ENCODE measurements around the gene ETV6. TPM values are rescaled to one million over a fixed set of nuclear protein-coding genes. Genes with fewer than 3 reads are reported as not detected.
A peak's percentile ranks its signal among the peaks of the same experiment; 100 is the strongest.

Gene ETV6
- total and polyA plus RNA-seq, 2 of the 8 experiments (the other 6 are each of a cell fraction or from before 2014, with no cell fraction given), result 5.5 to 23.9 TPM

- H3K79me1 ChIP-seq (ENCODE audit: low read depth, low read length), result peaks cover 8% of the 10 kb centered on the region
- H4K20me1 ChIP-seq (replicated peaks in 1 of 2; ENCODE audit: control insufficient read depth in 1 of 2, insufficient read depth in 2 of 2, low read length in 2 of 2), result no peaks in the 10 kb centered on the region
- H4K91ac ChIP-seq (replicated peaks; ENCODE audit: insufficient read length, low read length), result no peak overlapping the region
- no peak for FAIRE-seq
- H2AFZ ChIP-seq (ENCODE audit: low read length), result no peak overlapping the region
- no peaks in the 10 kb centered on the region for H3K9me3 ChIP-seq (ENCODE audit: insufficient read depth in 2 of 2, low read depth in 1 of 2, low read length in 1 of 2)
- peak overlapping the region; percentile 25; the same call in 1 of the 2 replicates for H2AK5ac ChIP-seq (ENCODE audit: low read depth, low read length)
- no peak overlapping the region for H3K56ac ChIP-seq (replicated peaks; ENCODE audit: insufficient read length, low read depth, low read length)
- H4K5ac ChIP-seq (ENCODE audit: insufficient read length, low read depth, low read length), result no peak overlapping the region
- H3K27ac ChIP-seq (ENCODE audit: low read depth, low read length), result no peak overlapping the region
- H3K27me3 ChIP-seq (replicated peaks in 1 of 4; ENCODE audit: control insufficient read depth in 3 of 4, extremely low read depth in 1 of 4, insufficient read depth in 3 of 4, low read length in 3 of 4), result no peaks in the 10 kb centered on the region
- no peak overlapping the region for H2BK120ac ChIP-seq (replicated peaks; ENCODE audit: low read depth, low read length)
- H3K79me2 ChIP-seq (ENCODE audit: control insufficient read depth in 1 of 2, insufficient read depth in 2 of 2, low read length in 2 of 2), result peaks cover 14 to 71% of the 10 kb centered on the region in 2 experiments
- no peak overlapping the region for H2BK5ac ChIP-seq (ENCODE audit: low read depth, low read length)
- H3K18ac ChIP-seq (ENCODE audit: extremely low read depth, low read length), result no peak overlapping the region; the same call in 1 of the 2 replicates
- POLR2A ChIA-PET (ENCODE audit: partially characterized antibody), result interaction anchor here (0.5 kb wide), 1 partner anchor 359 kb away, joined by 3 read pairs; no protein-coding TSS in a partner anchor
- peaks cover 5 to 25% (median 12%) of the 10 kb centered on the region in 4 experiments for H3K4me1 ChIP-seq (replicated peaks in 1 of 4; ENCODE audit: control insufficient read depth in 3 of 4, insufficient read depth in 4 of 4, low read length in 3 of 4)
- H3K4me2 ChIP-seq (ENCODE audit: insufficient read depth in 1 of 2, low read depth in 2 of 2, low read length in 2 of 2), result peak overlapping the region; percentile 24 to 83
- peaks cover 6% of the 10 kb centered on the region for H3K23me2 ChIP-seq (ENCODE audit: low read depth, low read length)
- no peaks in the 10 kb centered on the region for H3K36me3 ChIP-seq (ENCODE audit: control insufficient read depth in 2 of 4, insufficient read depth in 4 of 4, low read length in 3 of 4)
- no peak overlapping the region for H3K4me3 ChIP-seq (ENCODE audit: extremely low read depth in 1 of 4, insufficient read depth in 2 of 4, low read depth in 3 of 4, low read length in 4 of 4)
- H3K9ac ChIP-seq (replicated peaks in 1 of 4; ENCODE audit: extremely low read depth in 1 of 4, low read depth in 3 of 4, low read length in 3 of 4), result no peak overlapping the region
- no peak overlapping the region for H4K8ac ChIP-seq (ENCODE audit: extremely low read depth, insufficient read depth, low read length)
- H3K14ac ChIP-seq (ENCODE audit: insufficient read length), result no peak overlapping the region
- H2BK20ac ChIP-seq (ENCODE audit: low read length), result no peak overlapping the region
- no peak overlapping the region for H3K4ac ChIP-seq (replicated peaks; ENCODE audit: insufficient read length, low read depth, low read length)
- H2BK12ac ChIP-seq (ENCODE audit: low read depth, low read length), result peak overlapping the region; percentile 11; the same call in 1 of the 2 replicates
- no peak overlapping the region for H2BK15ac ChIP-seq (ENCODE audit: low read length)
- CTCF ChIA-PET (ENCODE audit: partially characterized antibody), result no interaction called here
- no peak for DNase-seq (ENCODE audit: low read depth in 1 of 2, low spot score in 2 of 2)
- 78% methylated on average over 16 of the region's 16 CpGs; no CpG with 5 or more reads in 1 of the 2 experiments for WGBS, 2 experiments (ENCODE audit: extremely low coverage in 1 of 2, insufficient coverage in 1 of 2, insufficient read length in 1 of 2, insufficient replicate concordance in 2 of 2, low coverage in 1 of 2, low lambda C conversion rate in 2 of 2, missing lambda C conversion rate in 1 of 2)
- no peak overlapping the region for H3K23ac ChIP-seq (ENCODE audit: insufficient read length)
- TF ChIP-seq GABPA (IDR thresholded peaks at IDR 0.05; ENCODE audit: borderline replicate concordance, insufficient read depth, low read length), result no peak
- TF ChIP-seq TAF7 (optimal IDR thresholded peaks at IDR 0.05; ENCODE audit: borderline replicate concordance, low read depth, low read length), result no peak
- no peak for TF ChIP-seq POLR2A (IDR thresholded peaks at IDR 0.05; ENCODE audit: control extremely low read depth in 1 of 2, low read depth in 2 of 2, low read length in 2 of 2)
- TF ChIP-seq SP4 (IDR thresholded peaks at IDR 0.05; ENCODE audit: low read length), result no peak
- TF ChIP-seq HDAC2 (IDR thresholded peaks at IDR 0.05; ENCODE audit: borderline replicate concordance in 1 of 2, low read depth in 2 of 2, low read length in 2 of 2), result no peak
- TF ChIP-seq CBX8 (IDR thresholded peaks at IDR 0.05; ENCODE audit: borderline replicate concordance, low read depth, low read length), result no peak
- TF ChIP-seq RNF2 (IDR thresholded peaks at IDR 0.05; ENCODE audit: borderline replicate concordance, low read depth, low read length, missing control alignments, poor library complexity, severe bottlenecking), result no peak
- TF ChIP-seq, protein P1, sequence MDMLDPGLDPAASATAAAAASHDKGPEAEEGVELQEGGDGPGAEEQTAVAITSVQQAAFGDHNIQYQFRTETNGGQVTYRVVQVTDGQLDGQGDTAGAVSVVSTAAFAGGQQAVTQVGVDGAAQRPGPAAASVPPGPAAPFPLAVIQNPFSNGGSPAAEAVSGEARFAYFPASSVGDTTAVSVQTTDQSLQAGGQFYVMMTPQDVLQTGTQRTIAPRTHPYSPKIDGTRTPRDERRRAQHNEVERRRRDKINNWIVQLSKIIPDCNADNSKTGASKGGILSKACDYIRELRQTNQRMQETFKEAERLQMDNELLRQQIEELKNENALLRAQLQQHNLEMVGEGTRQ (IDR thresholded peaks at IDR 0.05; ENCODE audit: low read length), result no peak
- TF ChIP-seq CHD1 (IDR thresholded peaks at IDR 0.05; ENCODE audit: low read depth, low read length), result no peak
- TF ChIP-seq HDAC6 (IDR thresholded peaks at IDR 0.05; ENCODE audit: low read depth, low read length), result no peak
- TF ChIP-seq SAP30 (IDR thresholded peaks at IDR 0.05; ENCODE audit: insufficient read depth, insufficient replicate concordance, low read length), result no peak
These were observed 3.0 kb downstream of the ETV6 start for GRCh38 chr12:11652351-11653040.

Data from H1 (cell line).